ENCODE measurements around the gene AQP12B. TPM values are rescaled to one million over a fixed set of nuclear protein-coding genes. Genes with fewer than 3 reads are reported as not detected.
"Not testable (repeated sequence)": the region's sequence is repeated elsewhere in the genome, so short reads cannot be mapped to it uniquely, and the experiment has no call there.

Gene AQP12B
- total RNA-seq, 1 experiment from 2014 or later = not detected

DNA sequence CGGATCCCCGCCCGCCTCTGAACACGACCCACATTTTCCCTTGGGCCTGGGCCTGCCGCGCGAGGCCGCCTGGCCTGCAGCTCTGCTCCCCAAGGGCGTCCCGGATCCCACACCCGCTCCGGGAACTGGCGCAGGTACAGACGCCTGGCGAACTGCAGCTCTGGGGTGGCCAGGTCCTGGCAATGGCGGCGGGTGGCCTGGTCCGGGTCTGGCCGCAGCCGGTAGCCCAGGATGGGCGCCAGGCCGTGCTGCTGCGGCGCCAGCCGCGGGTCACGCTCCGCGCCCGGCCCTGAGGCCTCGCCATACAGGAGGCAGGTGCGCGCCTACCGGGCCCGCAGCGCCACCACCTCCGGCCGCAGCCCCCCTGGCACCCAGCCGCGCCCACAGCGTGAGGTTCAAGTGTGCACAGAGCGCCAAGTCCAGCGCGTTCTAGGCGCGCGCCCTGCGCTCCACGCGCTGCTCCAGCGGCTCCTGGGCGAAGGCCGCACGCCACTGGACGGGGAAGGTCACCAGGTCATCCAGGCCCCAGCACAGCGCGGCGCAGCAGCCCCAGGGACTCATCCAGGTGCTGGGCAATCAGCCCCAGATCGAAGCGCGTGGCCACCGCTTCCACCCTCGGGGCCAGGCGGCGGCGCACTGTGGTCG is 18.5 kb upstream of the AQP12B start:
- no peak for DNase-seq (ENCODE audit: low read depth)

DNA sequence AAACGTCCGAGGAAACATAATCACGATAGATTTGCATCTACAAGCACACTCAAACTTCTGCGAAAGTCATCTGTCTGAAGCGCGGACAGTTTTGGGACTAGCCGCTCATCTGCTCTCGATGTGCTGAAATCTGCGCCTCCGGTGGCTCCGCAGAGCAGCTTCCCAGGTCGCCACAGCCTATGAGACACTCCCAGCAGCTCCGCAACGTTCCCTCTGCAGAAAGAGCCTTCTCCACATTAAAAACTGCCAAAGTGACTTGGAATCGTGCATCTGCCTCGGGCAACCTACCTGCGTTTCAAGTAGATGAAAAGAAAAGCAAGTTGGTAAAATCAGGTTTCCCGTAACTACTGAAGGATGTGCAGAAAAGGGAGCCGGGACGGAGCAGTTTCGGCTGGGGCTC is 17.9 kb upstream of the AQP12B start:
- not testable (repeated sequence) for DNase-seq (ENCODE audit: low read depth)

DNA sequence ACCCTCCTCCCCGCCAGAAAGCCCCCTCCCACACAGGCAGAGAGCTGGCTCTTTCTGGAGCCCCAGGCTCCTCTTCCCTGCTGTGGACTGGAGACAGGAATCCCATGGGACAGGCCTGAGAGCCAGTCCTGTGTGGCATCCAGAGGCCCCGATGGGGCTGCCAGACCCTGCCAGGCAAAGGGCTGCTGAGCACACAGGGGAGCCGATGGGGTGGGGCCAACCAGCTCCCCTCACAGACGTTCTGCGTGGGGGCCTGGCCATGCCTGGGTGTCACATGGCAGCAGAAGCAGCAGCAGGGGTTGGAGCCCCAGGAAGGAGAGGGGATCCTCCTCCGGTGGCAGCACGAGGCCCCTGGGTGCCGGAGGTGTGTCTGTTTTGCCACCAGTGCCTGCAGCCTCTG is 17.1 kb upstream of the AQP12B start:
- not testable (repeated sequence) for DNase-seq (ENCODE audit: low read depth)

DNA sequence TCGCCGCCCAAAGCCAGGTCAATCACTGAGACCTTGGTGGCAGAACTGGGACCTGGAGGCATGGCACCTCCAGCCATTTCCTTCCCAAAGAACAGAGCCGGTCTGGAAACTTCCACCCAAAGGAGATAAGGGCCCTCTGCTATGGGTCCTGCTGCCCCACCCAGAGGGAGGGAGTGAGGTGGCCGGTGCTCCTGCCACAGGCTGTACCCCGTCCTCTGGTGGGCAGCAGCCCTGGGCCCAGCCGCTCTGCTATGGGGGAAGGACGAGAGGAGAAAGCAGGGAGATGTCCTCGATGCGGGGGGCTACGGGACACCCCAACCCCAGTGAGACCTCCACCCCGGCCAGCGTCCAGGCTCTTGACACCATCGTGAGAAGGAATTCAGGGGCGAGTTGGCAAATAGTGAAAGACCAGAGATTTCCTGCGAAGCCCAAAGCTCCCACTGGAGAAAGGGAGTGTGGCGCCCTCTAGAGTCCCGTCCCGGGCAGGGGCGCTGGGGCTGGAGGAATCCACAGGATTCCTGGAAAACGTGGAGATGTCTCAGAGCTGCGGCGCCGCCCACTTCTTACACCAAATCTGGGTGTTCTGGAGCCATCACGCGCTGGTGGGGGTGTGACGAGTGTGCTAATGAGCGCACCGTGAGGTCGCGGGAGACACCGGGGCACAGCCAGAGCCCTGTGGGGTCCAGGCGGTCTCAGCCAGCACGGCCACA is 16.3 kb upstream of the AQP12B start:
- not testable (repeated sequence) for DNase-seq (ENCODE audit: low read depth)

DNA sequence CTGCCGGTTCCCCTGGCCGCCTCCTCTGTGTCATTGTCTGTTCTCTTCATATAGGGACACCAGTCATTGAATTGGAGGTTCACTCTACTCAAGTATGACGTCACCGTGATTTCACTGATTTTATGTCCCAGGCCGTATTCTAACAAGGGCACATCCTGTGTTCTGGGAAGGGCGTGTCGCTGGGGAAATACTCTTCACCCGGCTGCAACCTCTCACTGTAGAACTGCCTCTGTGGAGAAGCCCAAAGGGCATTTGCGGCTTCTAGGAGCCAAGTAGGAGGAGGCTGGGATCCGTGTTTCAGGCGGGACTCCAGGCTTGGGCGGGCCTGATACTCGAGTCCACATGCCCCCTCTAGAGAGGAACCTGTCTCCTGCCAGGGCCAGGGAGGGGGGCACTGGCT is 13.8 kb upstream of the AQP12B start:
- DNase-seq (ENCODE audit: low read depth) = not testable (repeated sequence)

DNA sequence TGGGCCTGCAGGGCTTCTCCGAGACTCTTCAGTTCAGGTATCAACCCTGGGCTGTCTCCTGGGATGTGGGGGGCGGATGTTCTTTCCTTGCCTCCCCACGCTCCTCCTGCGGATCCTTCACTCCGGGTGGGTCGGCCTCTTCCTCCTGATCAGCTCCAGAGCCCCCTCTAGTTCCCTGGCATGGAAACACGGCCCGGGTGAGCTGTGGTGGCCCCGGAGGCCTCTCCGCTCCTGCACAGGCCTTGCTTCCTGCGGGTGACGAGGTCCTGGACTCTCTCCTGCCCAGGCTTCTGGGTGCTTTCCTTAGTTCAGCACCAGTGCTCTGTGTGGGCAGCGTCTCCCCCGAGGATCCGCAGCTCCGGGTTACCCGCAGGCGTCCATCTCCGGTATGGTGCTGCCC is 12.9 kb upstream of the AQP12B start:
- not testable (repeated sequence) for DNase-seq (ENCODE audit: low read depth)

DNA sequence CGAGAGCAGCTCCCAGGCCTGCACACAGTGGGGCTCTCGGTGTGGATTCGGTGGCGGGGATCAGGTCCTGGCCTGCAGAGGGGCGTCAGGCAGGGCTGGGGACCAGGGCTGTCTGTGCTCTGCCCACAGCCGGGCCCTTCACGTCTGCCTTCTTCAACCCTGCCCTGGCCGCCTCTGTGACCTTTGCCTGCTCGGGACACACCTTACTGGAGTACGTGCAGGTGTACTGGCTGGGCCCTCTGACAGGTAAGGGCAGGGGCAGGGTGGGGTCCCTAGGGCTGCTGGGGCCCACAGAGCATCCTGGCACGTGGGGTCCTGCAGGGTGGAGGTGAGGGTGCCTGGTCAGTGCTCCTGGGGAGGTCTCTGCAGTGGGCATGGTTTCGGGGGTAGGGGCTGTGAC is 11.6 kb upstream of the AQP12B start:
- DNase-seq (ENCODE audit: low read depth) = not testable (repeated sequence)

DNA sequence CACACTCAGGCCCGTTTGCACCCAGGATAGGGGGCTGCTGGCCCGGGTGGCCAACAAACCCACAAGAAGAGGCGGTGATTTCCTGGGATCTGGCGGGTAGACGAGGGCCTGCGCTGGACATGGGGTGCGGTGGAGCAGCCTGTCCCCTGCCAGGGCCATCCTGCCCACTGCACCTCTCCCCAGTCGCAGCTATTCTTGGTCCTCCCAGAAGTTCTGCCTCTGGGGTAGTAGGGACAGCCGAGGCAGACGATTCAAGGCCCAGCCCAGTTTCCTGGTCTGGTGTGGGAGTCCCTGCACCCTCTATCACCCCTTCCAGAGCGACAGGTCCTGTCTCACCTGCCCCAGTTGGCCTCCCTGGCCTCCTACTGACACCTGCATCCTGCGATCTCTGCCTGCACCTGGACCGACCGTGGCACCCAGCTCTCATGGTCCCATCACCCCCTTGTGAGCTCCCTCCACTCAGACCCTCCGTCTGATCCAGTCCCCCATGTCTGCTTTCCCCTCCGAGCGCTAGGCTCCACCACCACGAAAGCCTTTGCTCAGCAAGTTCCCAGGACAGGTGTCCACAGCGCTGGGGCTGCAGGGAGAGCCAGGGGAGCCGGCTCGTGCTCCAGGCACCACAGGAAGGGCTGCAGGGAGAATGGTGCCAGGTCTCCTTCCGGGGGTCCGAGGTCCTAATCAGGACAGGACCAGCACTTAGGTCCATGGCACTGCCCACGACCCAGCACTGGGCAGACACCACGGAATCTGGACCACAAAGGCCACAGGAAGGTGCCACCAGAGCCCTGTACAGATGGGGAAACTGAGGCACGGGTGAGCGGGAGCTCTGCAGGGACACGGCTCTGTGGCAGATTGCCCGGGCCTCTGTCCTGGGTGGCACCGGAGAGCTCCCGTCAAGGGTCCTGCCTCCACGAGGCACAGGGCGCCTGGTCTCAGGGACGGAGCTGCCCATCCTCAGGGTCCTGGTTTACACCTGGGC is 10.2 kb upstream of the AQP12B start:
- DNase-seq (ENCODE audit: low read depth) = not testable (repeated sequence)

DNA sequence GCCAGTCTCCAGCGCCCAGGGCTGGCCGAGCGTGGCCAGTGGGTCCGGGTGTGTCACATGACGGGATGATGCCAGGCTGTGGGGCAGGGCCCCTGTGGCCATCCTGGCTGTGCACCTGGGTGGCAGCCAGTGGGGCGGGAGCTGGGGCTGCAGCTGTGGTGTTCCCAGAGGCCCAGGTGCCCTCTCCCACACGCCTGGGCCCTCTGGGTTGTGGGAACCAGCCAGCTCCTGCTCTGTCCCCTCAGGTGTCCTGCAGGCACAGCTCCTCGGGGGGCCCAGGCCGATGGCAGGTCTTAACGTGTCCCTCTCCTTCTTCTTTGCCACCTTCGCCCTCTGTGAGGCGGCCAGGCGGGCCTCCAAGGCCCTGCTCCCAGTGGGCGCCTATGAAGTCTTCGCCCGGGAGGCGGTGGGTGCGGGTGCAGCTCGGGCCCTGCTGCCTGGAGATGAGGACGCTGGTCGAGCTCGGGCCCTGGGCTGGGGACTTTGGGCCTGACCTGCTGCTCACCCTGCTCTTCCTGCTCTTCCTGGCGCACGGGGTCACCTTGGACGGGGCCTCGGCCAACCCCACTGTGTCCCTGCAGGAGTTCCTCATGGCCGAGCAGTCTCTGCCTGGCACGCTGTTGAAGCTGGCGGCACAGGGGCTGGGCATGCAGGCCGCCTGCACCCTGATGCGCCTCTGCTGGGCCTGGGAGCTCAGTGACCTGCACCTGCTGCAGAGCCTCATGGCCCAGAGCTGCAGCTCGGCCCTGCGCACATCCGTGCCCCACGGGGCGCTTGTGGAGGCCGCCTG is 9.1 kb upstream of the AQP12B start, which contains the start of gene AQP12A:
Gene AQP12A (plus strand): TSS at position 236 of the 790 bp plus-strand sequence. CDS start 48 bp downstream, at position 284.
- DNase-seq (ENCODE audit: low read depth) = not testable (repeated sequence)

DNA sequence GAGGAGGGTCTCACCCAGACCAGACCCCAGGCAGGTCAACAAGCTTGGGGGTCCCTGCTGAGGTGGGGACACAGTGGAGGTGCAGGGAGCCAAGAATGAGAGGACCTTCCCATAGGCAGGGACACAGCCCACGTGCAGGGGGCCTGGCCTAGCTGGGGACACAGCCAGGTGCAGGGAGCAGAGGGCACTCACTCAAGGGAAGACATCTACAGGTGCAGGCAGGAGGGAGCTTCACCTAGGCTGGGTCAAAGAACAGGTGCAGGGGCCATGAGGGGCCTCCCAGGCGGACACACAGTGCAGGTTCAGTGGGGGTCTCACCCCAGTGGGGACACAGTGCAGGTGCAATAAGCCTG is 8.4 kb upstream of the AQP12B start:
- DNase-seq (ENCODE audit: low read depth) = not testable (repeated sequence)

DNA sequence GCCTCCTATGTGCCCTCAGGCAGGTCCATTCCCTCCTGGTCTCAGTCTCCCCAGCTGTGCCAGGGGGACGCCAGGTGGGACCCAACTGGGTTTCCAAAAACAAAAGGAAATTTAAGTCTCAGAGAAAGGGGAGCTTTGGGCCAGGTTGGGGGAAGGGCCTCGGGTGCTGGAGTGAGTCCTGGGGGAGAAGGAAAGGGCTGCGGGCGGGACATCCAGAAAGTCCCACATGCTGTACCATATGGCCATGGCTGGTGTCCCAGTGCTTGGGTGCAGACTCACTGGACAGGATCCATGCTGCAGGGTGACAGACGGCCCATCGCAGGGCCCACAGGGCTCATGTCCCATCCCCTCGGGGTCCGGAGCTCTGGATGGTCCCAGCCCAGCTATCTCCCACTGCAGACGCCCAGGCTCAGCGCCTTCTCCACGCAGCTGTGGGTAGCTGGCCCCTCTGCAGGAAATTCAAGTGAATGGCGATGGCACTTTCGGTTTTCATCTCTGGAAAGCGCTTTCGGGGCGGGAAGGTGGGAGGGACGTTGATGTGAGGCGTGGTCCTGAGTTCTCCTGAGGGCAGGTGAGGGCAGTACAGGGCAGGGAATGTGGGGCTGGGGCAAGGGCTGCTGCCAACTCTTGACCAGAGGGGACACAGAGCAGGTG is 7.9 kb upstream of the AQP12B start:
- not testable (repeated sequence) for DNase-seq (ENCODE audit: low read depth)

DNA sequence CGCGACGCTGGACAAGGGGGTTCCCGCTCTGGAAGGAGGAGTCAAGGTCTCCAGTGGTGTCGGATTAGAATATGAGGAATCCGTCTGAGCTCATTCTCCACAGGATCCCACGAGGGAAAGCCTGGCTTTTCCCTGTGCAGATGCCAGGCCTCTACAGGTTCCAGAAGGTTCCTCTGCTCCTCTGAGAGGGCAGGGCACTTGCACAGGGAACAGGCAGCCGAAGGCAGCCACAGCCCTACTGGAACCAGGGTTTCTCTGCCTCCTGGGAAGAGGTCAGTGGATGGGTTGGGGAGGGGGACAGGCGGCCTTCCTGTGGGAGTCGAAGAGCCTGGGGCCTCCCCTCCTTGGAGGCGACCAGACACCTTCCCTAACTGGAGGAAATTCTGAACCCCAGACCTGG is 7.3 kb upstream of the AQP12B start:
- no peak for DNase-seq (ENCODE audit: low read depth)

DNA sequence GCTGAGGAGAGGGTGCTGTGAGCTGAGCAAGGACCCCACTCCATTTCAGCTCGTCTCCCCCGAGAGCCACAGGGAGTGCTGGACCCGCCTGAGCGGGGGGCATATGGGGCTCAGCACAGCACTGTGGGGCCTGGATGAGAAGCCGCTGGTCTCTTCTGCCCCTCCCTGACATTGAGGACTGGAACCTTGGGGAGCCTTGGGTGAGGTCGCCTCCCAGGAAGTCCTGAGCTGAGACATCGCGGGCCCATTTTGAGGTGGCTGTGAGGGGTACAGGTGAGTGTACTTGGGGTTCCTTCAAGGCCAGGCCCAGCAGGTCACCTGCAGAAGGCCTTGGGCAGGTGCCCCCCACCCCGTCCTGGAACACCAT is 5.9 kb upstream of the AQP12B start:
- no peak for DNase-seq (ENCODE audit: low read depth)

DNA sequence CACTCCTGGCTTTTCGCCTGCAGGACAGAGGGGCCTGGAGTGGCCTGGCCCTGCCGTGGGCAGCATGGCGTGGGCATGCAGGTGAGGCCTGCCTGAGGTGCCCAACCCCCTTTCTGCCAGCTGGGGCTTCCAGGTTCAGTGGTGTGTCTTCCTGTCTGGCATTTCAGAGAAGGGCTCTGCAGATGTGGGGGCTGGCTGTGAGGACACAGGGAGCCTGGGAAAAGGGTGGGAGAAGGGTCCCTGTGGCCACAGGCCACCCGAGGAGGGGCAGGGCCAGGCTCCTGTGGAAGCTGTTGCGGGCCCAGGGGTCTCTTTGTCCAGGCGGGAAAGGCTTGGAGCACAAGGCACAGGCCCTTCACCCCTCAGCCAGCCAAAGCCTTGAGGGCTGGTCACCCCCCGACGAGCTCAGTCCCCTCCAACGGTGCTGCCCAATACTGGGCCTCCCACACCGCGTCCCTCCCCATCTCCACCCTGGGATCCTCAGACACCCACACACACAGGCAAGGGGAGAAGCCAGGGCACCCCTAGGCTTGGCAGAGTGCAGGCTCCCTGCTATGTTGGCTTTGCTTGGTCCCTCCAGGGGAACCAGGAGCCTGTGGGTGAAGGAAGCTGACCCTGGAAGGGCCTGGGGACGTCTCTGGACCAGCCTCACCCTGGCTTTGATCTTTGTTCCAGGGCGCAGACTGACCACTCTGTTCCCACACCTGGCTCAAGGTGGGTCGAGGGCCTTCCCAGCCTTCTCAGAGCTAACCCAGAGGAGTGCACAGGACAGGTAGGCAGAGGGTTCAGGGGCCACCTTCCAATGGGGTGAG is 5.3 kb upstream of the AQP12B start:
- DNase-seq (ENCODE audit: low read depth) = no peak

DNA sequence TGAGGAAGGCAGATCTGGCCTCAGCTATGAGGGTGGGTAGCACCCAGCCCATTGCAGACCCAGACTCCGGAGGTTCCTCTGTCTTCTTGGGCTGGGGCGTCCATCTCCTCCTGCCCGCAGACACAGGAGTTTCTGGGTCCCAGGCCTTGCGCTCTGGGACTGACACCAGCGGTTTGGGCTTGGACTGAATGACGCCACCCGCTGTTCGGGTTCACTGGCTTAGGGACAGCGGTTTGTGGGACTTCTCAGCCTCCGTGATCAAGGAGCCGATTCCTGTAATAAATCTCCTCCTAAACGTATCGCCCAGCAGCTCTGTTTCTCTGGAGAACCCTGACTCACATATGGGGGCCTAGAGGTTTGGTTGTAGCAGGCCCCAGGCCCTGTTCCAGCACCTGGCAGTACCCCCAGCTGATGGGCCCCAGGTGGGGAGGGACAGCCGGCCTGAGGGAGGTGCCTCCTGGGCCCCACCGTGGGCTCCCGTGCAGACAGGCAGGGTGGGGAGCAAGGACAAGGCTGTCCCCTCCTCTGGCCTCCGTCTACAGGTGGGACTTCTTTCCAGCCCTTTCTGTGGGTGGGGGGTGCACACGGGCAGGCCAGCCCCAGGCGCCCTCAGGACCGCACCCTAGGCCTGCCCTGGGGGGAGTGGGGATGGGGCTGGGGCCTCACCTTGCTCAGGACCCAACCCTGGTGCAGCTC is 4.5 kb upstream of the AQP12B start:
- no peak for DNase-seq (ENCODE audit: low read depth)

DNA sequence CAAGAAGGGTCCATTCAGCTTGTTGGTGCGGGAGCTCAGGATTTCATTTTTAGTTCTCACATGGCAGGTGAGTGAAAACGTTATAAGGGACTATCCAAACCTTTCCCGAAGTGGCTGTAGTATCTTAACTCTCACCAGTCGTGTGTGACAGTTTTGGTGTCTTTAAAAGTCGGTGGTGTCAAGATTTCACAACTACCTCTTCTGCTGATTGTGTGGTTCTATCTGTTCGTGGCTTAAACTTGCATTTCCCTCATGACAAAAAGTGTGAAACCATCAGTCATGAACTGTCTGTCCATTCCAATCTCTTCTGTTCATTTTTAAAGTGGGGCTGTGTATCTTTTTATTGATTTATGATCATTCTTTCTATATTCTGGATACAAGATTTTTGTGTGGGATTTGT is 3.8 kb upstream of the AQP12B start:
- DNase-seq (ENCODE audit: low read depth) = no peak

DNA sequence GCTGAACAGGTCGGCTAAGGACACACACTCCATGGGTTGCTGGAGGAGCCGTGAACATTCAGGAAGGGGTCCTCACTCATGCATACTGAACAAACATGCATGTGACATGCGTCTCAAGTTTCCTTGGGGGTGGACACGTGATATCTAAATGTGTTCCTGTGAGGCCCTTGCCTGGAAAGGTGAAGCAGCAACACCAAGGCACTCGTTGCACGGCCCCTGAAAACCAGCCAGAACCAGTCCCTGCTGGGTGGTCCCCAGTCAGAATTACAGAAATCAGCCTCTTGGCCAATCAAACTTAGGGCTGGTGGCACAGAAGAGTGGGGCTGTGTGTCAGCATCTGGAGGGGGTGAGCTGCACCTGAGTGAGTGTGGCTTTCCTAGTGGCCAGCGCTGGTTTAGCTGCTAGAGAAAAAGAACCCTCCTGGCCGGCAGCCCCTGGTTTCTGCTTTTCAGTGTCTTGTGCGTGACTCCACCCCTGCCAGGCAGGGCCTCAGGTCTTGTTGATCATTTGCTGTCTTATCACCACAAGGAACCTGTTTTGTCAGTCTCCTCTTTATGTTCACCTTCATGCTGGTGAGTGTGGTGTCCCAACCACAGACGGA is 3.2 kb upstream of the AQP12B start:
- no peak for DNase-seq (ENCODE audit: low read depth)

DNA sequence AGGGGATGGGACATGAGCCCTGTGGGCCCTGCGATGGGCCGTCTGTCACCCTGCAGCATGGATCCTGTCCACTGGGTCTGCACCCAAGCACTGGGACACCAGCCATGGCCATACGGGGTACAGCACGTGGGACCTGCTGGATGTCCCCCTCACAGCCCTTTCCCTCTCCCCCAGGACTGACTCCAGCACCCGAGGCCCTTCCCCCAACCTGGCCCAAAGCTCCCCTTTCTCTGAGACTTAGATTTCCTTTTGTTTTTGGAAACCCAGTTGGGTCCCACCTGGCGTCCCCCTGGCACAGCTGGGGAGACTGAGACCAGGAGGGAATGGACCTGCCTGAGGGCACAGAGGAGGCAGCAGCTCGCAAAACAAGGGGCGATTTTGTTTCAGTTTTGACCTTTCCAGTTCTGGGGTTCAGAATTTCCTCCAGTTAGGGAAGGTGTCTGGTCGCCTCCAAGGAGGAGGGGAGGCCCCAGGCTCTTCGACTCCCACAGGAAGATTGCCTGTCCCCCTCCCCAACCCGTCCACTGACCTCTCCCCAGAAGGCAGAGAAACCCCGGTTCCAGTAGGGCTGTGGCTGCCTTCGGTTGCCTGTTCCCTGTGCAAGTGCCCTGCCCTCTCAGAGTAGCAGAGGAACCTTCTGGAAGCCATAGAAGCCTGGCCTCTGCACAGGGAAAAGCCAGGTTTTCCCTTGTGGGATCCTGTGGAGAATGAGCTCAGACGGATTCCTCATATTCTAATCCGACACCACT is 1.5 kb upstream of the AQP12B start:
- peak; percentile 9 for DNase-seq (ENCODE audit: low read depth)
